ENCODE measurements around the gene ABCA10. TPM values are rescaled to one million over a fixed set of nuclear protein-coding genes. Genes with fewer than 3 reads are reported as not detected.

The ABCA10 gene
- total RNA-seq, 1 experiment from 2014 or later = 0.34 TPM

DNA sequence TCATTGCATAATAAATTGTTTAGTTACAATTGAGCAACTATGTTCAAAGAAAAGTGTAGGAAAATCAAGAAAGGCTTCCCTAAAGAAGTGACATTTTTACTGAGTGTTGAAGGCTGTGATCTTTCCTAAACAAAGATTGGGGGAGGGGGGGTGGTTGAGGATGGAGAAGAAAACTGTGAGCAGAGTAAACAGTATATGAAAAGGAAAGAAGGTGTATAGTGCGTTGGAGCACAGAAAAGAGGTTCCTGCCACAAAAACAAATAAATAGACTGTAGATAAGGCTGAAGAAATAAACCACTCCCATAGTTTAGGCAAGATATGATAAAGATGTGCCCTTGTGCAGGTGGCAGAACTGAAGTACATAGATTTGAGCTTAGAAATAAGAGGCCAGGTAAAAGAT is 8.5 kb downstream of the ABCA10 start:
- intact Hi-C loops (cut with micrococcal nuclease) = no loop called here
- POLR2A ChIA-PET = no interaction called here
- Histone ChIP-seq H2AFZ (ENCODE audit: low read depth, low read length, poor library complexity, severe bottlenecking) (no peak overlapping the region), H3K4me2 (ENCODE audit: low read length) (no peak overlapping the region), H3K9ac (ENCODE audit: low read length) (no peak overlapping the region), H3K9me3 (ENCODE audit: control insufficient read depth in 1 of 2, insufficient read depth in 1 of 2, low read depth in 1 of 2, low read length in 2 of 2) (no peaks in the 10 kb centered on the region), H3K27me3 (ENCODE audit: insufficient read depth, low read length) (no peaks in the 10 kb centered on the region), H3K9me2 (ENCODE audit: insufficient read depth) (no peaks in the 10 kb centered on the region), H3K79me2 (ENCODE audit: insufficient read depth, low read length) (no peaks in the 10 kb centered on the region), H3K27ac (ENCODE audit: low read depth, low read length) (no peak overlapping the region), H3K36me3 (ENCODE audit: control insufficient read depth in 1 of 2, insufficient read depth in 2 of 2, low read length in 2 of 2) (no peaks in the 10 kb centered on the region), H4K20me1 (ENCODE audit: insufficient read depth) (no peaks in the 10 kb centered on the region), H3K4me3 (replicated peaks in 1 of 2; ENCODE audit: low read depth in 1 of 2, low read length in 2 of 2) (no peak overlapping the region), H3K4me1 (ENCODE audit: control insufficient read depth in 1 of 2, insufficient read depth in 2 of 2, low read length in 2 of 2) (peaks cover 0 to 4% of the 10 kb centered on the region in 2 experiments; a peak in 1 of 4 replicates)
- no peak for ATAC-seq
- DNase-seq (ENCODE audit: low read depth, low spot score) = no peak
- CTCF ChIA-PET = no interaction called here
- BruUV-seq (replicated peaks) = no TSS peak
- TF ChIP-seq CBX3 (IDR thresholded peaks at IDR 0.05; ENCODE audit: low read depth) = no peak
- no peak for TF ChIP-seq SRF (IDR thresholded peaks at IDR 0.05; ENCODE audit: low read depth)
- no peak for TF ChIP-seq ZNF274 (IDR thresholded peaks at IDR 0.05; ENCODE audit: low read depth, low read length)
- TF ChIP-seq POLR2A (IDR thresholded peaks at IDR 0.05; ENCODE audit: borderline replicate concordance, extremely low read depth, insufficient read depth, insufficient read length) = no peak
- TF ChIP-seq SP1 (IDR thresholded peaks at IDR 0.05; ENCODE audit: low read depth) = no peak
- no peak for TF ChIP-seq SIN3A (IDR thresholded peaks at IDR 0.05; ENCODE audit: low read depth)
- TF ChIP-seq, protein P1, sequence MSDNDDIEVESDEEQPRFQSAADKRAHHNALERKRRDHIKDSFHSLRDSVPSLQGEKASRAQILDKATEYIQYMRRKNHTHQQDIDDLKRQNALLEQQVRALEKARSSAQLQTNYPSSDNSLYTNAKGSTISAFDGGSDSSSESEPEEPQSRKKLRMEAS (IDR thresholded peaks at IDR 0.05) = no peak
- no peak for TF ChIP-seq ELF1 (IDR thresholded peaks at IDR 0.05; ENCODE audit: borderline replicate concordance, low read depth)
- no peak for TF ChIP-seq ATF3 (IDR thresholded peaks at IDR 0.05)
- no peak for TF ChIP-seq TCF7L2 (IDR thresholded peaks at IDR 0.05; ENCODE audit: borderline replicate concordance, extremely low read depth, insufficient read depth, insufficient read length)
- TF ChIP-seq FOSL1 (IDR thresholded peaks at IDR 0.05; ENCODE audit: low read depth) = no peak
- TF ChIP-seq POLR2AphosphoS5 (IDR thresholded peaks at IDR 0.05; ENCODE audit: low read depth, low read length) = no peak
- TF ChIP-seq, protein P2, sequence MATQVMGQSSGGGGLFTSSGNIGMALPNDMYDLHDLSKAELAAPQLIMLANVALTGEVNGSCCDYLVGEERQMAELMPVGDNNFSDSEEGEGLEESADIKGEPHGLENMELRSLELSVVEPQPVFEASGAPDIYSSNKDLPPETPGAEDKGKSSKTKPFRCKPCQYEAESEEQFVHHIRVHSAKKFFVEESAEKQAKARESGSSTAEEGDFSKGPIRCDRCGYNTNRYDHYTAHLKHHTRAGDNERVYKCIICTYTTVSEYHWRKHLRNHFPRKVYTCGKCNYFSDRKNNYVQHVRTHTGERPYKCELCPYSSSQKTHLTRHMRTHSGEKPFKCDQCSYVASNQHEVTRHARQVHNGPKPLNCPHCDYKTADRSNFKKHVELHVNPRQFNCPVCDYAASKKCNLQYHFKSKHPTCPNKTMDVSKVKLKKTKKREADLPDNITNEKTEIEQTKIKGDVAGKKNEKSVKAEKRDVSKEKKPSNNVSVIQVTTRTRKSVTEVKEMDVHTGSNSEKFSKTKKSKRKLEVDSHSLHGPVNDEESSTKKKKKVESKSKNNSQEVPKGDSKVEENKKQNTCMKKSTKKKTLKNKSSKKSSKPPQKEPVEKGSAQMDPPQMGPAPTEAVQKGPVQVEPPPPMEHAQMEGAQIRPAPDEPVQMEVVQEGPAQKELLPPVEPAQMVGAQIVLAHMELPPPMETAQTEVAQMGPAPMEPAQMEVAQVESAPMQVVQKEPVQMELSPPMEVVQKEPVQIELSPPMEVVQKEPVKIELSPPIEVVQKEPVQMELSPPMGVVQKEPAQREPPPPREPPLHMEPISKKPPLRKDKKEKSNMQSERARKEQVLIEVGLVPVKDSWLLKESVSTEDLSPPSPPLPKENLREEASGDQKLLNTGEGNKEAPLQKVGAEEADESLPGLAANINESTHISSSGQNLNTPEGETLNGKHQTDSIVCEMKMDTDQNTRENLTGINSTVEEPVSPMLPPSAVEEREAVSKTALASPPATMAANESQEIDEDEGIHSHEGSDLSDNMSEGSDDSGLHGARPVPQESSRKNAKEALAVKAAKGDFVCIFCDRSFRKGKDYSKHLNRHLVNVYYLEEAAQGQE (IDR thresholded peaks at IDR 0.05; ENCODE audit: low read depth) = no peak
- TF ChIP-seq EZH2 (IDR thresholded peaks at IDR 0.05) = no peak
- no peak for TF ChIP-seq CEBPB (IDR thresholded peaks at IDR 0.05; ENCODE audit: low read depth)
- RAD21 ChIA-PET (ENCODE audit: low non-redundant PET in 1 of 2, low total read pairs in 2 of 2, uncharacterized antibody in 2 of 2, unreplicated experiment in 2 of 2) = no interaction called here
